ENCODE data around the gene IQSEC1. TPM values are rescaled to one million over a fixed set of nuclear protein-coding genes. Genes with fewer than 3 reads are reported as not detected.
"Not testable (repeated sequence)": the region's sequence is repeated elsewhere in the genome, so short reads cannot be mapped to it uniquely, and the experiment has no call there.

IQSEC1 gene
- total RNA-seq, 1 donor from 2014 or later, result 70.1 TPM

DNA sequence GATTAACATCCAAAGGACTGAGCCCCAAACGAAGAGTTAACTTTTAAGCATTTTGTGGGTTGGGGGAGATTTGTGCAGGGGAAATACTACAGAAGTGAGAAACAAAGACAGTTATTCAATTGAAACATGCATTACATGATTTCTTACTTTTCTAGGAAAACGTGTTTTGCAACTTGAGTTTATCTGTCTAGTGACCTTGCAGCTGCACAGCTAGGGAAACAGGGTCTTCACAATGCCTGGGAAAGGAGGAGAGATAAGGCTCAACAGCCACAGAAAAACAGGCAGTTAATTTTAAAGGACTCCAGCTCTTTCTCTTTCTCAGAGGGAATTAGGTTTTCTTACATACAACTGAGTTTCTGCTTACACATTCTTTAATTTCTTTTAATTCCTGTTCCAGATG lies 194.5 kb downstream of the IQSEC1 start:
- DNase-seq (ENCODE audit: low spot score), result not testable (repeated sequence)

DNA sequence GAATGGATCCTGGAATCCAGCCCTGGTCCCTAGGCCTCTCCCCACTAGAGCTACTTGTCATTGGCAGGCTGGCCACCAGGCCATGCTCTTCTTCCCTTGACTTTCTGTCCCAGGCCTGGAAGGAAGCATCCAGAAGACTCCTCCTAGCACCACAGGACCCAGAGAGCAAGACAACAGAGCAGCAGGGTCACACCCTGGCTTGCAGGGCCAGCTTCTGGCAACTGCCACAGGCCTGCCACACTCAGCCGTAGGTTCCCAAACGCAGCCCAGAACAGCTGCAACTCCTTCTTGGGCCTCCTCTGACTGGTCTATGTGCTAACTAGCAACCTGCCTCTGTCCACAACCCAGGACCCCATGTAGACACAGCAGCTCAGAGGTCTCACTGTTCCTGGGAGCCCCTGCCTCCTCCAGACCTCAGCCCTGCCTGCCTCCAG lies 195.1 kb downstream of the IQSEC1 start:
- DNase-seq (ENCODE audit: low spot score), result no peak

DNA sequence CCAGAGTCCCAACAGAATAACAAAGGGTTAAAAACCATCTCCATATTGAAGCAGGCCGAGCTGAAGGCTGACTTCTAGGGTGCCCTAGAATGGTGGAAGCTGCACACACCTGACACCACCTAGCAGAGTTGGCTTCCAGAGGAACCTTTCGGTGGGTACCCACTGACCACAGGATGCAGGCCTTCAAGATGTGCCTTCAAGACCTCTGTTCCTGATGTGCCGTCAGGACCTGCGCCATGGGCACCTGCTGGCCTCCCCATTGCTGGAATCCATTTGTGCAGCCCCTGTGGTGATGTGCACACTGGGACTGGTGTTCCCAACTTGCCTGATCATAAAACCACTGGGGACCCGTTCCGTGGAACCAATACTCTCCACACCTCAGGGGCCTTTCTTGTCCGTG lies 196.2 kb downstream of the IQSEC1 start:
- DNase-seq (ENCODE audit: low spot score), result no peak

DNA sequence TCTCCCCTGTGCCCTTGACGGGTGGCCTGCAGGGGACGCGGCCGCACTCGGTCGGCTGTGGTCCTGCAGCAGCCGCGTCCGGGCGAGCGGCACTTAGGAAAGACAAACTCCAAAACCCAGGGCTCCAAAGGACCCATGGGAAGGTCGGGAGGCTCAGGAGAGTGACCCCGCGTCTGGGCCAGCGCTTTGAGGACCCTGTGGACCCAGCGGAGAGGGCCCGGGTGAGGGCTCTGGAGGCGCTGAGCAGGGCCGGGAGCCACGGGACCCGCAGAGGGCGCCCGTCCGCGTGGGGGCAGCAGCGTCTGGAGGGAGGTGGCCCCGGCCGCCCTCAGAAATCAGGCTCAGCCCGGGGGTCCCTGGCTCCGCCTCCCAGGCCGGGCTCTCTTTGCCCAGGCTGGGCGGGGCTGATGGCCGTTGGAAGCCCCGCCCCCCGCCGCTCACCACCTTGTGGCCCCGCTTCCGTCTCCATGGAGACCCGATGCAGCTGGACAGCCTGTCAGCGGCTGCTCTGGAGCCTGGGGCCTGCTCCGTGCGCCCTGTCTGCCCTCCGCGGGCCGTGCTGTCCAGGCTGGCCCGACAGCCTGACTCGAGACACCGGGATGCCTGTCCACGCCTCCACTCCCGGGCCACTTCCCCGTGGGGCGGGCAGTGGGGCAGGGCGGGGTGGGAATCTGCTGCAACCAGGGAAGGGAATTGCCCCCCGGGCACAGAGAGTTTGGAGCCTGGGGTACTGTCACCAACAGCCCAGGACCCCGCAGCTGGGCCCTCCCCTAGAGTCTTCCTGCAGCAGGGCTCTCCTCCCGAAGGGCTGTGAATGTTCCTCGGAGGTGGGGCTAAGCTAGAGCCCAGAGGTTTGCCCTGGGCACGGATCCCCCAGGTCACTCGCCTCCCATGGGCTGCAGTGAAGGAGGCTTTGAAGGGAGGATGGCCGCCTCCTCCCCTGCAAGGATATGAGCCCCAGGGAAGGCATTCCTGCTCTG lies 197.1 kb downstream of the IQSEC1 start:
- no peak for DNase-seq (ENCODE audit: low spot score)

DNA sequence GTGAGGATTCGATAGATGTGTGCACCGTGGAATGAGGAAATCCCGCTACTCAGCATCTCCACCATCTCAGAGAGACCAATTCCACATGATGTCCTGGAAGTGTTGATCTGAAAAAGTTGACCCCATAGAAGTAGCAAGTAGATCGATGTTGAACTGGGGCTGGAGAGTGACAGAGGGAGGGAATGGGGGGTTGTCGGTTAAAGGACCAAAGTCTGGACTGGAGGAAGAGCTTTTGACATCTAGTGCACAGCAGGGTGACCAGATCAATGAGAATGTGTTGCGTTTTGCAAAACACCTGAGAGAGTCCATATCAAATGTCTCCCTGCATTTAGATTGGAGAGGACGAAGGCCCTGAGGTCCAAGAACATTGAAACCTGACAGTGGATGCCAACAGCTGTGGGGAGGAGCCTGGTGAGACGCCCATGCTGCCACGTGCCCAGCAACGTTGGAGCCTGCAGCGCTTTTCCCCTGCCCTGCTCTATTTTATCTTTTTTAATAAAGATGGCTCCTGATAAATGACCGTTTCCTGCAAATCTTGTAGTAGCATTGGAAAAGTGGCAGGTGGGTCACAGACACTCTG lies 201.7 kb downstream of the IQSEC1 start:
- no peak for DNase-seq (ENCODE audit: low spot score)

DNA sequence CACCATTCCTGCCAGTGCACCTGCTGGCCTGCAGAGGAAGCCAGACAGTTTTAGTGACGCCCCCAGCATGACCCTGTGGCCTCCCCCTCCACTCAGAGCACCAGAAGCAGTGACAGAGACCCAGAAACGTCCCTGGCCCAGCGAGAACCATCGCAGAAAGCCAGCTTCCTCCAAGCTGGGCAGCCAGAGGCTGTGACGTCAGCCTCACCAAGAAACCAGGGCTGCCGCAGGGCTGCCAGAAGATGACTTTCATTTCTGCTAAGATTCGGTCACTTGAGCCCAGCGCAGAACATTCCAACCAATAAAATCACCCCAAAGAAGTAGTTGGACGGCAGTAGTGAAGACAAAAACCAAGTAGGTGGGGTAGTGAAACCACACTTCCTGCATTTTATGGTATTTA lies 202.3 kb downstream of the IQSEC1 start:
- no peak for DNase-seq (ENCODE audit: low spot score)

DNA sequence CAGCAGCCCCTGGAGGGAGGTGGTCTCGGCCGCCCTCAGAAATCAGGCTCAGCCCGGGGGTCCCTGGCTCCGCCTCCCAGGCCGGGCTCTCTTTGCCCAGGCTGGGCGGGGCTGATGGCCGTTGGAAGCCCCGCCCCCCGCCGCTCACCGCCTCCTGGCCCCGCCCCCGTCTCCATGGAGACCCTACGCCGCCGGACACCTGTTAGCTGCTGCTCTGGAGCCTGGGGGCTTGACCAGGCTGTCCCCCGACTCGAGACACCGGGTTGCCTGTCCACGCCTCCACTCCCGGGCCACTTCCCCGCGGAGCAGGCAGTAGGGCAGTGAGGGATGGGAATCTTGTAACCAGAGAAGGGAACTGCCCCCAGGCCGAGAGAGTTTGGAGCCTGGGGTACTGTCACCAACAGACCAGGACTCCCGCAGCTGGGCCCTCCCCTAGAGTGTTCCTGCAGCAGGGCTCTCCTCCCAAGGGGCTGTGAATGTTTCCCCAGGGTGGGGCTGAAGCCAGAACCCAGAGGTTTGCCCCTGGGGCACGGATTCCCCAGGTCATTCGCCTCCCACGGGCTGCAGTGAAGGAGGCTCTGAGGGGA lies 204.1 kb downstream of the IQSEC1 start:
- DNase-seq (ENCODE audit: low spot score), result no peak

DNA sequence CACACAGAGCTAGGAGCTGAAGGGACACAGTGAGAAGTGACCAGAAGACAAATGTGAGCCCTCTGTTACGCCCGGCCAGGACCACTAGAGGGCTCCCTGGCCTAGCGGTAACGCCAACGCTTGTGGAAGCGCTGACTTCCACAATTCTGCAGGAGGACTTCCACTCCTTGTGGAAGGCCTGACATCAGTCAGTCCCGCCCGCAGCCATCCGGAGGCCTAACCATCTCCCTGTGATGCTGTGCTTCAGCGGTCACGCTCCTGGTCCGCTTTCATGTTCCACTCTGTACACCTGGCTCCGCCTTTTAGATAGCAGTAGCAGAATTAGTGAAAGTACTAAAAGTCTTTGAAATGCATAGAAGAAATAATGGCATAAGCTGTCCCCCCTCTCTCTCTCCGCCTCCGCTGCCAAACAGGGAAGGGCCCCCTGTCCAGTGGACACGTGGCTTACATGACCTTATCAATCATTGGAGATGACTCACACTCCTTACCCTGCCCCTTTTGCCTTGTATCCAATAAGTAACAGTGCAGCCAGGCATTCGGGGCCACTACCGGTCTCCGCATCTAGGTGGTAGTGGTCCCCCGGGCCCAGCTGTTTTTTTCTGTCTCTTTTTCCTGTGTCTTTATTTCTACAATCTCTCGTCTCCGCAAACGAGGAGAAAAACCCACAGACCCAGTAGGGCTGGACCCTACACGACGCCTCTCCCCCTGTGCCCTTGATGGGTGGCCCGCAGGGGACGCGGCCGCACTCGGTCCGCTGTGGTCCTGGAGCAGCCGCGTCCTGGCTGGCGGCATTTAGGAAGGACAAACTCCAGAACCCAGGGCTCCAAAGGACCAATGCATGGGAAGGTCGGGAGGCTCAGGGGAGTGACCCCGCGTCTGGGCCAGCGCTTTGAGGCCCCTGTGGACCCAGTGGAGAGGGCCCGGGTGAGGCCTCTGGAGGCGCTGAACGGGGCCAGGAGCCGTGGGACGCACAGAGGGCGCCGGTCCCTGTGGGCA lies 204.9 kb downstream of the IQSEC1 start:
- no peak for DNase-seq (ENCODE audit: low spot score)

DNA sequence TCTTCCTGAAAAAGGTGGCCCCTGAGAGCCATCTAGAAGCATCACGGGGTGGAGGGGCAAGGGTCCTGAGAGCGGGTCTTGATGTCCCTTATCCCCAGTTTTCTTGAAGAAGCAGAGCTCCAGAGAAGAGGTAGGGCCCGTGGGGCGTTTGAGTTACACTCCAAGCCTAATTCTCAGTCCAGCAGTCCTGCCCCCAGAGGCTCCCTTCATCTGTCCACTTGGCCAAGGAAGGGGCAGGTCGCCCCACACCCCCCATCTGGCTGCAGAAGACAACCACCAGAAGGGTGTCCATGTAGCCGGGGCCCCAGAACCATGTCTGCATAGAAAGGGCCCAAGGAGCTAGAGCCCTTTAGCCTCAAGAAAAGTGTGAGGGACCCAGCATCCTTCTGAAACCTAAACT lies 206.4 kb downstream of the IQSEC1 start:
- DNase-seq (ENCODE audit: low spot score), result no peak

DNA sequence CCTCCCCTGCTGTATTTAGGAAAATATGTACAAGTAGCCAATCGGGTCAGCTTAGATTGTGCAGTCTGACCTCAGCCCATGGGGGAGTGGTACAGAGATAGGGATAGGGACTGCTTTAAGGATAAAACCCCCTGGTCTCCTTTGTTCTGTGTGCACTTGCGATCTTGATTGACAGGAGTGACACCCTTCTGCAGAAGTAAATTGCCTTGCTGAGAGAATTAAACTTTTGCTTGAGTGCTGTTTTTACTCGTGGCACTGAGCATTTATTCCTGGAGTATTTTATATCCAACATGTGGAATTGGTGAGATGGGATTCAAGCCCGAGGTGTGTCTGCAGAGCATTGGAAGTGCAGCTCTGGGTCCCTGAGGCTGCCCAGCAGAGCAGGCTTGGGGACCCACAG lies 208.0 kb downstream of the IQSEC1 start:
- no peak for DNase-seq (ENCODE audit: low spot score)

DNA sequence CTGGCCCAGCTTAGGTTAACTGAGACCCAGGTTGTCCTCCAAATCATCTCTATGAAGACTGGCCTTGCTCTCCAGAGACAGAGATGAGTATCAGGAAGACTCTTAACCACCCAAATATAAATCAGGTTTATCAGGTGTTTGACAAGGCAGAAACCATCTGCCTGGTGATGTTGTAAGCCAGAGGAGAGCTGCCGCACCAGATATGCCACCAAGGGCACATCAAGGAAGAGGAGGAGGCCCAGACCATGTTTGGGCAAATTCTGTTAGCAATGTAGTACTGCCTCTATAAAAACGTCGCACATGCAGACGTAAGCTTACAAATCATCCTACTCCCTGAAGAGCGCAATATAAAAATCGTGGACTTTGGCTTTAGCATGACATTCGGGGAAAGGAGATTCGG lies 210.8 kb downstream of the IQSEC1 start:
- DNase-seq (ENCODE audit: low spot score), result no peak

DNA sequence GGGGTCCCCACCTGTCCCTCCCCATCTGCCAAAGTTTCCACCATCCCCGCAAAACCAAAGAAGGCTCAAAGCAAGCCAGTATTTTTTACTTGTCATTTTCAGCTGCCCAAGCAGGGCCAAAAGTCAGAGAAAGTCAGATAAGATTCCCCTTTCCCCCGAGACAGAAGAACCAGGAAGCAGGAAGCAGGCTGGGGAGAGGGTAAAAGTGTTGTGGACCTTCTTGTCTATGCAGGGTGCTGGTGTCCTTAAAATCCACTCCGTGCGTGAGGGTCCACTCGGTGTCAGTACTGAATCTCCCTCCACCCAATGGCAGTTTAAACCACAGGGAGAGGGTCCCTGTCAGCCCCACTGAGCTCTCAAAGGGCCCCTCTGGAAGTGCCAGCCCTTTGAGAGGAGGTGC lies 211.6 kb downstream of the IQSEC1 start:
- no peak for DNase-seq (ENCODE audit: low spot score)

DNA sequence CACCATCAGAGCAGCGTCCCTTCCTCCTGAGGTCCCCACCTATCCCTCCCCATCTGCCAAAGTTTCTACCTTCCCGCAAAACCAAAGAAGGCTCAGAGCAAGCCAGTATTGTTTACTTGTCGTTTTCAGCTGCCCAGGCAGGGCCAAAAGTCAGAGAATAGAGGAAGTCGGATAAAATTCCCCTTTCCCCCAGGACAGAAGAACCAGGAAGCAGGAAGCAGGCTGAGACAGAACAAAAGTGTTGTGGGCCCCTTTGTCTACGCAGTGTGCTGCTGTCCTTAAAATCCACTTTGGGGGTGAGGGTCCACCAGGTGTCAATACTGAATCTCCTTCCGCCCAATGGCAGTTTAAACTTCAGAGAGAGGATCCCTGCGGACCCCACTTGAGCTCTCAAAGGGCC lies 213.4 kb downstream of the IQSEC1 start:
- no peak for DNase-seq (ENCODE audit: low spot score)

DNA sequence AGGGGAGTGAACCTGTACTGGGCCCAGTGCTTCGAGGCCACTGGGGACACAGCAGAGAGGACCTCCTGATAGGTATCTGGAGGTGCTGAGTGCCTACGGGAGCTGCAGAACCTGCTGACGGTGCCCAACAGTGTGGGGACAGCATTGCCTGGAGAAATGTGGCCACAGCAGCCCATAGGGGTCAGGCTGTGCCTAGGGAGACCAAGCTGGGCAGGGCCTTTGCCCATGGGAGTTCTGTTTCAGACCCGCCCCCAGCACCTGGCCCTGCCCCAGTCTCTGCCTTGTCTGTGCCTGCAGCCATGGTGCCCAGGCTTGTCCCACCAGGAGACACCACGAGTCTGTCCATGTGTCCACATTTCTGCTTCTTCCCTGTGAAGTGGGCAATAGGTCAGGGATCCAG lies 216.6 kb downstream of the IQSEC1 start:
- DNase-seq (ENCODE audit: low spot score), result no peak

DNA sequence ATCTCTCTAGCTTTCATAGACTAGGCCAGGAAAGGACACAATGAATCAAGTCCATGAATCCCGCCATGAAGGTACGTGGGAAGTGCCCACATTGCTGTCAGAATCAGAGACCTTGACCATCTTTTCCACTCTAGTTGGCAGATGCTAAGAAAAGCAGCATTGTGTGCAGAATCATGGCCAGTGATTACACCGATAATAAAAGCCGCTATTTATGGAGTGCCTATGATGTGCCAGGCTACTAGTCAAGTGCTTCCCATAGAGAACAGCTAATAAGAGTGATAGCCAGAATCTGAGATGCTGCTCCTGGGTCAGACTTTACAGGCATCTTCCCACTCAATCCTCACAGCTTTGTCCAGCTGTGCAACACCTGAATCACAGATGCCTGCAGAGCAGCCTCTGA lies 218.7 kb downstream of the IQSEC1 start:
- DNase-seq (ENCODE audit: low spot score), result no peak

DNA sequence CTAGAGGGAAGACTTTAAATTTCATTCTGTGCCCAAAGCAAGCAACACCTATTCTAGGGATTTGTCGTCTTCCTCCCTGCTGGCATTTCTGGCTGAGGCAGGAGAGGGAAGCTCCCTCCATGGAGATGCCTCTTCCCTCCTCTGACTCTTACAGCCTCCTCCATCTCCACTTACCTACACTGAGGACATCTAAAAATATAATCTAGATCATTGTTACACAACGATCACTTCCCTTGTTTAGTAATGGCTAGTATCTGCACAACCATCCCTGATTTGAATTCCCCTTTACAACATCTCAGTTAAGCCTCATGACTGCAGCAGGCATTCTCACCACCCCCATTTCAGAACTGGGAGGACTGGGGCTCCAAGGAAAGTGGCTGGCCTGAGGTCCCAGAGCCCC lies 219.4 kb downstream of the IQSEC1 start:
- not testable (repeated sequence) for DNase-seq (ENCODE audit: low spot score)

DNA sequence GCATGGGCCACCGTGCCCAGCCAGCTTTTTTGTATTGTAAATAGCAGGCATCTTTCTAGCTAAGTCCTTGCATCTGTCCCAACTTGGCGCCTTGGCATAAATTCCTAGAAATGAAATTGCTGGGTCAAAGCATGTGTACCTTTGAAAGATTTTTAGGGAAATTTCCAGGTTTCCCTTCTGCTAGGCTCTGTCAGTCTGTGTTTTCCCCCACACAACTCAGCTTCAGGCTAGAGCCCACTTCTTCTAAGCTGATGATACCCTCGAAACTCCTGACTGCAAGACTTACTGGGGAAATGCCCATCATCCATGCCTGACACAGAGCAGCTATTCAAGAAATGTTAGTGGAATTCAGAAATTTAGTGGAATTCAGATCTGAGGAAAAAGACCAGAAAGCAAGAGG lies 221.0 kb downstream of the IQSEC1 start:
- no peak for DNase-seq (ENCODE audit: low spot score)
